Activated CD4-positive, alpha-beta T cell treated with anti-CD3 and anti-CD28 coated beads, Interleukin-10, Interleukin-2, amounts not matched to agents 100 ng/mL and 50 ng/mL, durations not matched to agents 16 hours and 8 hours (primary cell): Measurements from ENCODE around the gene KIF22.
"Not testable (repeated sequence)": the region's sequence is repeated elsewhere in the genome, so short reads cannot be mapped to it uniquely, and the experiment has no call there.

Experiments
- DNase-seq: peaks from one replicate; pipeline ENCODE4 v3.0.0-alpha.2; 2020

Gene KIF22

GRCh38 chr16:29767062-29767461, 23.5 kb upstream of the KIF22 start:
- DNase-seq: no peak

DNA sequence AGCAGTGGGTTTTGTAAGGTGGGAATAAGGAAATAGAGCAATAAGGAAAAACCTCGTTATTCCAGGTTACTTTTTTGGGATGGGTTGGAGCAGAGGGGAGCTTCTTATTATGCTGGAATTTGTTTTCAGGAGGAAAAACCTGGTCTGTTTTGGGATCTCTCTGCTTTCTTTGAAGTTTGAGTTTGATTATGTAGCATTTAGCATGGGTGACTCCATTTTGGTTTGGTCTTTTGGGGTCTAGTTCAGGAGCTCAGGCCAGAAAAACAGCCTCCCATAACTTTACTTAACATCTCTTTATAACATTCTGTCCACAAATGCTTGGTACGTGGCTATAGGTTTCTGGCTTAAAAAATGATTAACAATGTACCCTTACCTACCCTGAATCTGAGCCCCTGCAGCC, 21.0 kb upstream of the KIF22 start:
- no peak for DNase-seq

DNA sequence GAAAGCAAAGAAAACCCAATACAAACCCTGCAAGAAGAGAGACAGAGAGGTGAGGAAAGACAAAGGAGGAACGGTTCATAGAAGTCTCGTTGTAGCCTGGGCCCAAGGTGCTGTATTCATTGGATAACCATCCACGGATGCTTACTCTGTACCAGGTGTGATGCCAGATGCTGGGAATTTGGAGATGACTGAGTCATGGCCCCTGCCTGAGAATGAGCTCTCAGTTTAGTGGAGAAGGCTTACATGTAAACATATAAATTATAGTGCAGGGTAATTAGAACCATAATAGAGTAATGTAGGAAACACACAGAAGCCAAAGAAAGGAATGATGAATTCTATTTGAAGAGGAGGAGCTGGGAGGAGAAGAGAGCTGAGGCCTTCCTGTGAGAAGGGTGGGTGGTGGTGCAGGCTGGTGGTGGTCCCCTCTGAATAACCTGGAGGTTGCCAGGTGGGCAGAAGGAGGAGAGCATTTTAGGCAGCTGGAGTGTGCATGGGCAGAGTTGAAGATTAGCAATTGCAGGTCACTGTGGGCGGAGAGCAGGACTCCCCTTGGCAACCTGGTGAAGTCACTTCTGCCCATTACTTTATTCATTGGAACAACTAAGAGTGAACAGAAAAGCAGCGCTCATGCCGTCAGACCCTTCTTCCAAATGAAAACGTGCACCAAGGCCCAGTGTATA, 20.2 kb upstream of the KIF22 start:
- no peak for DNase-seq

- DNase-seq: not testable (repeated sequence)
These were observed 18.2 kb upstream of the KIF22 start for GRCh38 chr16:29772330-29772729.

DNA sequence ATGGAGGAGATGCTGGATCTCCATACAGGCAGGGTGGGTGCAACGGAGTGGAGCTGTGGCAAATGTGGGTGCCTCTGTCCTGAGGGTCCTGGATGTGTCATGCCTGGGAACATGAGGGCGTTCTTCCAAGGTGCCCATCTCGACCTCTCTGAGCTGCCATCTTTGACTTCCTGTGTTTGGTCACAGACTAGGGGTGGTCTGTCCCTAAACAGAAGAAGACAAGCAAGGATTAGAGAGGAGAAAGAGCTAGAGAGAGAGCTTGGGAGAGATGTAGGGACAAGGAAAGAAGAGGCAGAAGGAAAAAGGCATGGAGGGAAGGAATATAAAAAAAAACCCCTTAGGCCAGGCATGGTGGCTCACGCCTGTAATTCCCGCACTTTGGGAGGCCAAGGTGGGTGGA, 15.8 kb upstream of the KIF22 start:
- DNase-seq: no peak

DNA sequence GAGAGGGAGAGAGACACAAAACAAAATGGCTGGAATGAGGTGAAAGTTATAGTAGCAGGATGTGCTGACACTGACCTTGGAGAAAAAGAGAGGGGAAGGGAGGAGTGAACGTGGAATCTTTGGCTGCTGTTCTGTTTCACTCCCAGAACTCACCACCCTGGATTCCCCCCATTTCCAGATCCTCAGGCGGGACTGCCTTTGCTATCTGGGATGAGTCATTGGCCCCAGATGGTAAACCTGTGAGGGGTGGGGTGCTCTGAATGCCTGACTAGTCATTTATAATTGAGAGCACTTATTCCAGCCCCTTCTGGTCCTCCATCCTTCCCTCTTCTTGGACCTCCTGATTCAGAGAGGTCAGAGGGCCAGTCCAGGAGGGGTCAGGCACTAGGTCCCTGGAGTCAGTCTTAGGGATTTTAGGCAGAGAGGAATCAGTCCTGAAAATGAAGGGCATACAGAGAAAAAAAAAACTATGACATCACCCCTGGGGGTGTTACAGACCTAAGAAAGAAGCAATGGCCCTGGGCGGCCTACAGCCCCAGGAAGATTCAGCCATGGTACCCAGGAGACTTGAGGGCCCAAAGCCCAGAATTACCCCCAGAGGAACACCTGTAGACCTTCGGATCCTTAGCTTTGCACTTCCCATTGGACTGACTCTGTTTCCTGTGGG, 14.7 kb upstream of the KIF22 start:
- DNase-seq: no peak

GRCh38 chr16:29777576-29778350, 12.8 kb upstream of the KIF22 start, which contains the start of gene ZG16:
Gene ZG16, plus strand, starts transcription at chr16:29778256. Its CDS starts 1,011 bp downstream, at chr16:29779267.
- DNase-seq: no peak

- no peak for DNase-seq
These were observed 11.1 kb upstream of the KIF22 start for GRCh38 chr16:29779474-29779873.

DNA sequence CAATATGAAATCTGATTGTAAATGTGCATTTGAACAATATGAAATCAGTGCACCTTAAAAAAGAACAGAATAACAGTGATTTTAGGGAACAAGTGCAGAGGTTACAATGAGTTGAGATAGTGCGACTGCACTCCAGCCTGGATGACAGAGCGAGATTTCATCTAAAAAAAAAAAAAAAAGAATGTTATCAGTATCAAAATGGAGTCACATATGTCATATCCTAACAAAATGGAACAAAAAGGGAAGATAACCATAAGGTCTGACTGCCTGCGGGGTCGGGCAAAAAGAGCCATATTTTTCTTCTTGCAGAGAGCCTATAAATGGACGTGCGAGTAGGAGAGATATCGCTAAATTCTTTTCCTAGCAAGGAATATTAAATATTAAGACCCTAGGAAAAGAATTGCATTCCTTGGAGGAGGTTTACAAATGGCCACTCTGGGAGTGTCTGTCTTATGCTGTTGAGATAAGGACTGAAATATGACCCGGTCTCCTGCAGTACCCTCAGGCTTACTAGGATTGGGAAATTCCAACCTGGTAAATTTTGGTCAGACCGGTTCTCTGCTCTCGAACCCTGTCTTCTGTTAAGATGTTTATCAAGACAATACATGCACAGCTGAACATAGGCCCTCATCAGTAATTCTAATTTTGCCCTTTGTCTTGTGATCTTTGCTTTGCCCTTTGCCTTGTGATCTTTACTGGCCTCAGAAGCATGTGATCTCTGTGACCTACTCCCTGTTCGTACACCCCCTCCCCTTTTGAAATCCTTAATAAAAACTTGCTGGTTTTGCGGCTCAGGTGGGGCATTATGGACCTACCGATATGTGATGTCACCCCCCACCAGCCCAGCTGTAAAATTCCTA, 7.2 kb upstream of the KIF22 start:
- not testable (repeated sequence) for DNase-seq

- peak; percentile 57 for DNase-seq
These were observed 6.4 kb upstream of the KIF22 start for GRCh38 chr16:29784157-29784556.

DNA sequence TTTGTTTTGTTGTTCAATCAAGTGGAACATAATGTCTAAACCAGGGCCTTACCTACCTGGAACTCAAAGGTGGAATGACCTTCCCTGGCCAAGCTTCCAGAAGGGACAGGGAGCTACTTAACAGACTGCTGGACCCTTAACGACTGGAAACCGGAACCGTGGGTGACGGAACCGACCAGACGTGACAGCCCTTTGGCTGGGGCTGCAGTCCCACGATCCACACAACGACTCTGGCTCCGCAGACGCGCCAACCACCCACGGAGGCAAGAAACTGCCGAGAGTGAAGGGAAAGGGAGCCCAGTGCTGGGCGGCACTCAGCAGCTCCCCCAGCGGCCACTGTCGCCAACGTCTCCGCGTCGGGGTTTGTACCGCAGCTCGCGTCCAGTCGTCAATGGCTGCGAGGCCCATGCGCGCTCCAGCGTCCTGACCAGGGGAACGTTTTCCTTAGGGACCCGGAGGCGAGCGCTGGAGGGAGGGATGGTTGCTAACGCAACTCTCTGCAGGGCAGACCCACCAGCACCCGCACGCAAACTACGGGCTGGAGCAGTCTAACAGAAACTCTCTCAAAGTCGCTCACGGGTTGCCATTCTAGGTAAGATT, 5.5 kb upstream of the KIF22 start:
- peak; percentile 79 for DNase-seq

GRCh38 chr16:29787155-29787554, 3.4 kb upstream of the KIF22 start:
- not testable (repeated sequence) for DNase-seq

GRCh38 chr16:29789775-29790182, 772 bp upstream of the KIF22 start:
- DNase-seq: no peak

DNA sequence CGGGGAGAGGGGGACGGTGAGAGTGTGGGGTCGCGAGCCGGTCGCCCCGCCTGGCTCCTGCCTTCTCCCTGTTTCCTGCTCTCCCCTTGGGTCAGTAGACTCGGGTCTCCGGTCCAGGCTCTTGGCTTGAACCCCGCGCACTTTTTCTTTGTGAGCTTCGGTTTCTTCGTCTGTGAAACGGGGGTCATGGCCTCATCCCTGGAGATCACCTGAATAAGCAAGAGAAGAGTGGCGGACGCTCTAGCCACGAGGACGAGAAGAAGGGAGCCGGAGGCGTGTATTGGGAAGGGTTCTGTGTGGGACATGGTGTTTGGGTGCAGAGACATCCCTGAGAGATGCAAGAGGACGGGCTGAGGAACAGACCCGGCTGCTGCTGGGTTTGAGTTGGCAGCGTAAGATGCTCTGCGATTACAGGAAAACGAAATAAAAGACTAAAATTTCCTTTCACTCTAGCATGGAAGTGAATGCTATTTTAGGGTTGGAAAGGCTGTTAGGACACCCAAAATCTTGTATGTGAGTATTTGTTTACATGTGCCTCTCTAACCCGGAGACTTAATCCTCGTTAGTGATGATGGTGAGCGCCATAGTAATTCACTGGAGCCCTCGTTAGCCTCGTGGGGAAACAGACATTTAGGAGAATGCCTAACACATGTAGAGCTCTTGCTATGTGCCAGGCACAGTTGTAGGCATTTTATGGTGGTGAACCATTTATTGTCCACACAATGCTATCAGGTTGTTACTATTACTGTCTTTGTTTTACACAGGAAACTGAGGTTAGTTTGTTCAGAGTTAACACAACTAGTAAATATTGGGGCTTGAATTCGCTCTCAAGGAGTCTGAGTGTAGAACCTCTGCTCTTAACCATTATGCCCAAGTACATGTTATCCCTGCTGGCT, 646 bp downstream of the KIF22 start:
- DNase-seq: peak; percentile 31

GRCh38 chr16:29791845-29792807, 1.6 kb downstream of the KIF22 start:
- no peak for DNase-seq

- DNase-seq: not testable (repeated sequence)
These were observed 2.6 kb downstream of the KIF22 start for GRCh38 chr16:29793153-29793552.

- no peak for DNase-seq
These were observed 3.7 kb downstream of the KIF22 start for GRCh38 chr16:29794231-29794710.

GRCh38 chr16:29802416-29802935, 11.9 kb downstream of the KIF22 start:
- no peak for DNase-seq

DNA sequence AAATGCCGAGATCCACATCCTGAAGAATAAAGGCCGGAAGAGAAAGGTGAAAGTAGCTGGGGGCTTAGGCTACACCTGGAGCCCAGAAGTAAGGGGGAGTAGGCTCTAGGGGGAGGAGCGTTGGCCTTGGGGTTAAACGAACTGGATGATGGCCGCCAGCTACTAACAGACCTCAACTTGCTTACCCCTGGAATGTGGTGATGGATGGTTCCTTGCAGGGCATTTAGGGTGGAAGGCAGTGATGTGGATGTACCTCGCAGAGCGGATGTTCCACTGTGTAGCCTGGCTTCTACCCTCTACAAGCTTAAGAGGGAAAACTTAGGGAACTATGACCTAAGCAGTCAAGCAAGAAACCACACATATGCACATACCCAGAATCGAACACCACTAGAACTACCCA, 13.5 kb downstream of the KIF22 start:
- no peak for DNase-seq
